Measurements from ENCODE around the gene ATP8A2. TPM values are rescaled to one million over a fixed set of nuclear protein-coding genes. Genes with fewer than 3 reads are reported as not detected.

ATP8A2 gene
- total and polyA plus RNA-seq, 10 of the 15 experiments (the other 5 are each of a cell fraction or from before 2014, with no cell fraction given), result 0.01 to 0.04 (median 0.04) TPM; not detected in 7

DNA sequence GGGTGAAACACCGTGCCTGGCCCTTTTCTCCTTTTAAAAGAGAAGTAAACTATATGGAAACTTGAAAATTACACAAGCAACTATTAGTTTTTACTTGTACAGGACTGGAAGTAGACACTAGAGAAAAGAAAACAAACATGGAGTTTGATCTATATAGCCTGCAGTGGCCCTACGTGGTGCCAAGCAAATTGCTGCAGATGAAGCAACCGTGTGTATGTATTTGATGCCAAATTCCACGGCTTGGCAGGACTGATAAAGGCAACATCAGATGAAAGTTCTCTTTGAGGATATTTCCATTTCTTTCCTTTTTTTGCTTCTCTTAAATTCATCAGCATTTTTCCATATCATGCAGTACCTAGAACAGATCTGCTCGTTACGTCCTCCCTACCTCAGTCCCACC lies 49.8 kb downstream of the ATP8A2 start:
- ChIA-PET CTCF (interaction anchor here (1.2 kb wide), 1 partner anchor 46 kb away, joined by 3 read pairs; no protein-coding TSS in a partner anchor), POLR2A (no interaction called here), RAD21 (ENCODE audit: unreplicated experiment) (no interaction called here), SMC1A (ENCODE audit: uncharacterized antibody, unreplicated experiment) (no interaction called here)
- FAIRE-seq, result no peak
- no peak overlapping the region for H3K4me2 ChIP-seq (ENCODE audit: control insufficient read depth, insufficient read depth)
- intact Hi-C loops (cut with micrococcal nuclease; ENCODE audit: unreplicated experiment) (no loop called here), in situ Hi-C loops (cut with MboI) (no loop called here)
- no TSS peak for BruUV-seq (replicated peaks)
- DNase-seq (ENCODE audit: low read depth, low spot score), result no peak
- H3K4me3 ChIP-seq, result no peak overlapping the region
- H4K20me1 ChIP-seq (ENCODE audit: control insufficient read depth, insufficient read depth), result no peaks in the 10 kb centered on the region
- H3K36me3 ChIP-seq (ENCODE audit: control insufficient read depth in 2 of 2, insufficient read depth in 2 of 2, low read length in 1 of 2), result no peaks in the 10 kb centered on the region
- H3K79me2 ChIP-seq (ENCODE audit: control insufficient read depth, insufficient read depth, low read length), result no peaks in the 10 kb centered on the region
- WGBS (ENCODE audit: insufficient coverage, insufficient replicate concordance, low lambda C conversion rate, missing lambda C conversion rate), result 24% methylated on average over 6 of the region's 6 CpGs
- no peaks in the 10 kb centered on the region for H3K4me1 ChIP-seq (ENCODE audit: control insufficient read depth, insufficient read depth, low read length)
- H3K27ac ChIP-seq (ENCODE audit: control insufficient read depth, insufficient read depth), result no peak overlapping the region
- H2AFZ ChIP-seq (ENCODE audit: control insufficient read depth, low read depth, low read length), result no peak overlapping the region
- no peaks in the 10 kb centered on the region; a peak in 1 of 4 replicates for H3K27me3 ChIP-seq (replicated peaks in 1 of 2; ENCODE audit: control insufficient read depth in 2 of 2, insufficient read depth in 2 of 2, low read length in 1 of 2)
- no peak for ATAC-seq
- no peak overlapping the region for H3K9ac ChIP-seq (ENCODE audit: control insufficient read depth, insufficient read depth, low read length)
- H3K9me3 ChIP-seq (replicated peaks; ENCODE audit: control insufficient read depth, insufficient read depth, low read length), result no peaks in the 10 kb centered on the region
- TF ChIP-seq TCF7 (IDR thresholded peaks at IDR 0.05; ENCODE audit: borderline replicate concordance) (no peak), LARP7 (IDR thresholded peaks at IDR 0.05) (no peak), RUNX3 (IDR thresholded peaks at IDR 0.05; ENCODE audit: low read length) (no peak), ZNF384 (IDR thresholded peaks at IDR 0.05; ENCODE audit: borderline replicate concordance, low read depth, low read length) (no peak), SMC3 (IDR thresholded peaks at IDR 0.05; ENCODE audit: borderline replicate concordance, low read length) (no peak), CREM (IDR thresholded peaks at IDR 0.05; ENCODE audit: low read depth) (no peak), ATF7 (IDR thresholded peaks at IDR 0.05; ENCODE audit: low read depth) (no peak), NRF1 (conservative IDR thresholded peaks at IDR 0.05; ENCODE audit: low read depth, low read length) (no peak), RFX5 (IDR thresholded peaks at IDR 0.05; ENCODE audit: low read depth, low read length) (no peak)
- TF ChIP-seq, protein P1, sequence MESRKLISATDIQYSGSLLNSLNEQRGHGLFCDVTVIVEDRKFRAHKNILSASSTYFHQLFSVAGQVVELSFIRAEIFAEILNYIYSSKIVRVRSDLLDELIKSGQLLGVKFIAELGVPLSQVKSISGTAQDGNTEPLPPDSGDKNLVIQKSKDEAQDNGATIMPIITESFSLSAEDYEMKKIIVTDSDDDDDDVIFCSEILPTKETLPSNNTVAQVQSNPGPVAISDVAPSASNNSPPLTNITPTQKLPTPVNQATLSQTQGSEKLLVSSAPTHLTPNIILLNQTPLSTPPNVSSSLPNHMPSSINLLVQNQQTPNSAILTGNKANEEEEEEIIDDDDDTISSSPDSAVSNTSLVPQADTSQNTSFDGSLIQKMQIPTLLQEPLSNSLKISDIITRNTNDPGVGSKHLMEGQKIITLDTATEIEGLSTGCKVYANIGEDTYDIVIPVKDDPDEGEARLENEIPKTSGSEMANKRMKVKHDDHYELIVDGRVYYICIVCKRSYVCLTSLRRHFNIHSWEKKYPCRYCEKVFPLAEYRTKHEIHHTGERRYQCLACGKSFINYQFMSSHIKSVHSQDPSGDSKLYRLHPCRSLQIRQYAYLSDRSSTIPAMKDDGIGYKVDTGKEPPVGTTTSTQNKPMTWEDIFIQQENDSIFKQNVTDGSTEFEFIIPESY (IDR thresholded peaks at IDR 0.05), result no peak
- TF ChIP-seq, protein P2, sequence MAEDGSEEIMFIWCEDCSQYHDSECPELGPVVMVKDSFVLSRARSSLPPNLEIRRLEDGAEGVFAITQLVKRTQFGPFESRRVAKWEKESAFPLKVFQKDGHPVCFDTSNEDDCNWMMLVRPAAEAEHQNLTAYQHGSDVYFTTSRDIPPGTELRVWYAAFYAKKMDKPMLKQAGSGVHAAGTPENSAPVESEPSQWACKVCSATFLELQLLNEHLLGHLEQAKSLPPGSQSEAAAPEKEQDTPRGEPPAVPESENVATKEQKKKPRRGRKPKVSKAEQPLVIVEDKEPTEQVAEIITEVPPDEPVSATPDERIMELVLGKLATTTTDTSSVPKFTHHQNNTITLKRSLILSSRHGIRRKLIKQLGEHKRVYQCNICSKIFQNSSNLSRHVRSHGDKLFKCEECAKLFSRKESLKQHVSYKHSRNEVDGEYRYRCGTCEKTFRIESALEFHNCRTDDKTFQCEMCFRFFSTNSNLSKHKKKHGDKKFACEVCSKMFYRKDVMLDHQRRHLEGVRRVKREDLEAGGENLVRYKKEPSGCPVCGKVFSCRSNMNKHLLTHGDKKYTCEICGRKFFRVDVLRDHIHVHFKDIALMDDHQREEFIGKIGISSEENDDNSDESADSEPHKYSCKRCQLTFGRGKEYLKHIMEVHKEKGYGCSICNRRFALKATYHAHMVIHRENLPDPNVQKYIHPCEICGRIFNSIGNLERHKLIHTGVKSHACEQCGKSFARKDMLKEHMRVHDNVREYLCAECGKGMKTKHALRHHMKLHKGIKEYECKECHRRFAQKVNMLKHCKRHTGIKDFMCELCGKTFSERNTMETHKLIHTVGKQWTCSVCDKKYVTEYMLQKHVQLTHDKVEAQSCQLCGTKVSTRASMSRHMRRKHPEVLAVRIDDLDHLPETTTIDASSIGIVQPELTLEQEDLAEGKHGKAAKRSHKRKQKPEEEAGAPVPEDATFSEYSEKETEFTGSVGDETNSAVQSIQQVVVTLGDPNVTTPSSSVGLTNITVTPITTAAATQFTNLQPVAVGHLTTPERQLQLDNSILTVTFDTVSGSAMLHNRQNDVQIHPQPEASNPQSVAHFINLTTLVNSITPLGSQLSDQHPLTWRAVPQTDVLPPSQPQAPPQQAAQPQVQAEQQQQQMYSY (CRISPR knock-in tag; IDR thresholded peaks at IDR 0.05), result no peak
- TF ChIP-seq, protein P3, sequence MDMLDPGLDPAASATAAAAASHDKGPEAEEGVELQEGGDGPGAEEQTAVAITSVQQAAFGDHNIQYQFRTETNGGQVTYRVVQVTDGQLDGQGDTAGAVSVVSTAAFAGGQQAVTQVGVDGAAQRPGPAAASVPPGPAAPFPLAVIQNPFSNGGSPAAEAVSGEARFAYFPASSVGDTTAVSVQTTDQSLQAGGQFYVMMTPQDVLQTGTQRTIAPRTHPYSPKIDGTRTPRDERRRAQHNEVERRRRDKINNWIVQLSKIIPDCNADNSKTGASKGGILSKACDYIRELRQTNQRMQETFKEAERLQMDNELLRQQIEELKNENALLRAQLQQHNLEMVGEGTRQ (IDR thresholded peaks at IDR 0.05; ENCODE audit: borderline replicate concordance, low read depth, low read length), result no peak
- TF ChIP-seq, protein P4, sequence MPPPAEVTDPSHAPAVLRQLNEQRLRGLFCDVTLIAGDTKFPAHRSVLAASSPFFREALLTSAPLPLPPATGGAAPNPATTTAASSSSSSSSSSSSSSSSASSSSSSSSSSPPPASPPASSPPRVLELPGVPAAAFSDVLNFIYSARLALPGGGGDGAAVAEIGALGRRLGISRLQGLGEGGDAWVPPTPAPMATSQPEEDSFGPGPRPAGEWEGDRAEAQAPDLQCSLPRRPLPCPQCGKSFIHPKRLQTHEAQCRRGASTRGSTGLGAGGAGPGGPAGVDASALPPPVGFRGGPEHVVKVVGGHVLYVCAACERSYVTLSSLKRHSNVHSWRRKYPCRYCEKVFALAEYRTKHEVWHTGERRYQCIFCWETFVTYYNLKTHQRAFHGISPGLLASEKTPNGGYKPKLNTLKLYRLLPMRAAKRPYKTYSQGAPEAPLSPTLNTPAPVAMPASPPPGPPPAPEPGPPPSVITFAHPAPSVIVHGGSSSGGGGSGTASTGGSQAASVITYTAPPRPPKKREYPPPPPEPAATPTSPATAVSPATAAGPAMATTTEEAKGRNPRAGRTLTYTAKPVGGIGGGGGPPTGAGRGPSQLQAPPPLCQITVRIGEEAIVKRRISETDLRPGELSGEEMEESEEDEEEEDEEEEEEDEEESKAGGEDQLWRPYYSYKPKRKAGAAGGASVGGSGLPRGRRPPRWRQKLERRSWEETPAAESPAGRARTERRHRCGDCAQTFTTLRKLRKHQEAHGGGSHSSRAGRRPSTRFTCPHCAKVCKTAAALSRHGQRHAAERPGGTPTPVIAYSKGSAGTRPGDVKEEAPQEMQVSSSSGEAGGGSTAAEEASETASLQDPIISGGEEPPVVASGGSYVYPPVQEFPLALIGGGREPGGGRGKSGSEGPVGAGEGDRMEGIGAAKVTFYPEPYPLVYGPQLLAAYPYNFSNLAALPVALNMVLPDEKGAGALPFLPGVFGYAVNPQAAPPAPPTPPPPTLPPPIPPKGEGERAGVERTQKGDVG (CRISPR knock-in tag; IDR thresholded peaks at IDR 0.05), result no peak

Data from GM12878 (cell line).